Loucy (cell line): ENCODE results near the gene PREPL.

Experiments used
- H2AFZ ChIP-seq: fragments of 200-600 bp; sonication (generic); 2 replicates; pipeline ENCODE4 v1.6.0; 2016; ENCODE audit warnings: antibody characterized with exemption, mild to moderate bottlenecking, low read length, moderate library complexity
- H3F3A ChIP-seq: fragments of 200-600 bp; 2 replicates; pipeline ENCODE4 v1.6.0; 2016; ENCODE audit warnings: antibody characterized with exemption, low read depth, mild to moderate bottlenecking
- H3K27me3 ChIP-seq: fragments of 200-600 bp; sonication (generic); 2 replicates; pipeline ENCODE4 v1.6.1; 2014; ENCODE audit warnings: low read length, mild to moderate bottlenecking; ENCODE audit not compliant: insufficient read depth, poor library complexity, severe bottlenecking
- H3K36me3 ChIP-seq: fragments of 200-600 bp; sonication (generic); 2 replicates; pipeline ENCODE4 v1.6.1; 2016; ENCODE audit warnings: low read length; ENCODE audit not compliant: insufficient read depth
- H3K4me1 ChIP-seq: fragments of 200-600 bp; sonication (generic); 2 replicates; pipeline ENCODE4 v1.5.1; 2014; ENCODE audit warnings: low read length, mild to moderate bottlenecking; ENCODE audit not compliant: insufficient read depth, poor library complexity, severe bottlenecking
- H3K4me2 ChIP-seq: fragments of 200-600 bp; sonication (generic); 2 replicates; pipeline ENCODE4 v1.6.0; 2014; ENCODE audit warnings: antibody characterized with exemption, low read length, low read depth, mild to moderate bottlenecking; ENCODE audit not compliant: poor library complexity, severe bottlenecking
- H3K4me3 ChIP-seq: fragments of 200-600 bp; sonication (generic); 2 replicates; pipeline ENCODE4 v1.5.1; 2014; ENCODE audit warnings: low read length, mild to moderate bottlenecking, mixed read lengths; ENCODE audit not compliant: poor library complexity, severe bottlenecking
- H3K79me2 ChIP-seq: fragments of 200-600 bp; sonication (generic); 2 replicates; pipeline ENCODE4 v1.6.1; 2014; ENCODE audit warnings: low read length; ENCODE audit not compliant: insufficient read depth
- H3K9ac ChIP-seq: fragments of 200-600 bp; sonication (generic); 2 replicates; pipeline ENCODE4 v1.6.0; 2014; ENCODE audit warnings: mild to moderate bottlenecking, low read depth, low read length, moderate library complexity; ENCODE audit not compliant: poor library complexity, severe bottlenecking
- H3K9me2 ChIP-seq: fragments of 200-600 bp; sonication (generic); replicated peaks from 2 replicates; pipeline ENCODE4 v1.6.1; 2016; ENCODE audit warnings: low read depth, low read length, mixed read lengths
- H3K9me3 ChIP-seq: fragments of 200-600 bp; sonication (generic); 2 replicates; pipeline ENCODE4 v1.6.1; 2014; ENCODE audit warnings: mild to moderate bottlenecking, antibody characterized with exemption, low read length, low read depth; ENCODE audit not compliant: insufficient read depth
- H4K20me1 ChIP-seq: fragments of 200-600 bp; sonication (generic); 2 replicates; pipeline ENCODE4 v1.6.0; 2014; ENCODE audit warnings: antibody characterized with exemption, low read length, mild to moderate bottlenecking; ENCODE audit not compliant: insufficient read depth, poor library complexity, severe bottlenecking
- EZH2phosphoT487 ChIP-seq: fragments of 200-600 bp; IDR thresholded peaks from 2 replicates; pipeline ENCODE4 v1.6.1; 2018; ENCODE audit warnings: antibody characterized with exemption, mild to moderate bottlenecking, moderate library complexity, borderline replicate concordance
- TF ChIP-seq, protein P1 (sequence below): fragments of 200-600 bp; sonication (generic); conservative IDR thresholded peaks from 2 replicates; pipeline ENCODE4 v1.5.1; 2014; ENCODE audit warnings: mild to moderate bottlenecking, antibody characterized with exemption, low read length

The PREPL gene

DNA sequence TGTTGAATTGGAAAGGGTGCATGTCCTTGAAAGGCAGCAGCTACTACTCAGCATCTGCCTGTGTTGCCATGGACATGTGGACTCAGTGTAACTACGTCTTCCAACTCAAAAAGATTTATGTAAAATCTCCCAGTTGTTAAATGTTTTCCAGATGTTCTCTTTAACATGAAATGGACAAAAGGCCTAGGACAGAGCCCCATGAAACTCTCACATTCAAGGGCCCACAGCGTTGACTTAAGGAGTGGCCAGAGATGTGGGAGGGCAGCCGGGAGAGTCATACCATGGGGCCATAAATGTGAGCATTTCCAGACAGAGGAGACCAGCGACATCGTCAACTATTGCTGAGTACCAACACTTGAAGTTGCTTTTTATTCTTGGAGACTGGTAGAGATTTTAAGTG lies 76.1 kb downstream of the PREPL start:
- Histone ChIP-seq H4K20me1 (no peaks in the 10 kb centered on the region), H3K4me1 (no peaks in the 10 kb centered on the region), H3K36me3 (no peaks in the 10 kb centered on the region), H3K27me3 (no peaks in the 10 kb centered on the region), H3K9me3 (no peaks in the 10 kb centered on the region), H3K4me2 (no peak overlapping the region), H3K79me2 (no peaks in the 10 kb centered on the region), H3F3A (no peaks in the 10 kb centered on the region), H3K4me3 (no peak overlapping the region), H3K9ac (no peak overlapping the region), H2AFZ (no peak overlapping the region), H3K9me2 (no peaks in the 10 kb centered on the region)
- no peak for TF ChIP-seq EZH2phosphoT487
- TF ChIP-seq, protein P1, sequence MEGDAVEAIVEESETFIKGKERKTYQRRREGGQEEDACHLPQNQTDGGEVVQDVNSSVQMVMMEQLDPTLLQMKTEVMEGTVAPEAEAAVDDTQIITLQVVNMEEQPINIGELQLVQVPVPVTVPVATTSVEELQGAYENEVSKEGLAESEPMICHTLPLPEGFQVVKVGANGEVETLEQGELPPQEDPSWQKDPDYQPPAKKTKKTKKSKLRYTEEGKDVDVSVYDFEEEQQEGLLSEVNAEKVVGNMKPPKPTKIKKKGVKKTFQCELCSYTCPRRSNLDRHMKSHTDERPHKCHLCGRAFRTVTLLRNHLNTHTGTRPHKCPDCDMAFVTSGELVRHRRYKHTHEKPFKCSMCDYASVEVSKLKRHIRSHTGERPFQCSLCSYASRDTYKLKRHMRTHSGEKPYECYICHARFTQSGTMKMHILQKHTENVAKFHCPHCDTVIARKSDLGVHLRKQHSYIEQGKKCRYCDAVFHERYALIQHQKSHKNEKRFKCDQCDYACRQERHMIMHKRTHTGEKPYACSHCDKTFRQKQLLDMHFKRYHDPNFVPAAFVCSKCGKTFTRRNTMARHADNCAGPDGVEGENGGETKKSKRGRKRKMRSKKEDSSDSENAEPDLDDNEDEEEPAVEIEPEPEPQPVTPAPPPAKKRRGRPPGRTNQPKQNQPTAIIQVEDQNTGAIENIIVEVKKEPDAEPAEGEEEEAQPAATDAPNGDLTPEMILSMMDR = no peak

DNA sequence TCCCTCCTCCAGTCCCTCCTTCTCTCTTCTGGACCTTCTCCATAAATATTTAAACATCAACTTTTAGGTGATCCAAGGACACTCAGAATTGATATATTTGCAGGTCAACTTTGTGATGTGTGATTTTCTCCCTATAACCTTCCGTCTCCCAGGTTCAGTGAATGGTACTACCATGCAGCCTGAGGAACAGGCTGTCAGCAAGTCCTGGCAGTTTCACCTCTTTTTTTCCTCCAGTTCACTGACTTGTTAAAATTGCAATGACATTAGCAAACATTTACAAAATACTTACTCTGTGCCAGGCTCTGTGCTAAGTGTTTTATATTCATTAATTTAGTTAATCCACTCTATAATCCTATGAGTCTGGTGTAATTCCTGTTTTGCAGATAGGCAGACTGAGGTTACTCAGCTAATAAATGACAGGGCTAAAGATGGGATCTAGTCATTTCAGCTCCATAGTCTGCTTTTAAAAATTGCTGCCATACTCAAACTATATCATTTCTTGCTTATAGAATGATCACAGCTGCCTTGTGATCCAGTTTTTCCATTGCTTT lies 78.1 kb downstream of the PREPL start:
- H3K4me1 ChIP-seq = no peaks in the 10 kb centered on the region
- H4K20me1 ChIP-seq = no peaks in the 10 kb centered on the region
- H3F3A ChIP-seq = no peaks in the 10 kb centered on the region
- H2AFZ ChIP-seq = no peak overlapping the region
- H3K9me3 ChIP-seq = no peaks in the 10 kb centered on the region
- H3K9me2 ChIP-seq = no peaks in the 10 kb centered on the region
- H3K36me3 ChIP-seq = no peaks in the 10 kb centered on the region
- no peak for TF ChIP-seq EZH2phosphoT487
- TF ChIP-seq, protein P1 = no peak
- H3K4me2 ChIP-seq = no peak overlapping the region
- no peaks in the 10 kb centered on the region for H3K27me3 ChIP-seq
- H3K4me3 ChIP-seq = no peak overlapping the region
- no peaks in the 10 kb centered on the region for H3K79me2 ChIP-seq
- no peak overlapping the region for H3K9ac ChIP-seq

DNA sequence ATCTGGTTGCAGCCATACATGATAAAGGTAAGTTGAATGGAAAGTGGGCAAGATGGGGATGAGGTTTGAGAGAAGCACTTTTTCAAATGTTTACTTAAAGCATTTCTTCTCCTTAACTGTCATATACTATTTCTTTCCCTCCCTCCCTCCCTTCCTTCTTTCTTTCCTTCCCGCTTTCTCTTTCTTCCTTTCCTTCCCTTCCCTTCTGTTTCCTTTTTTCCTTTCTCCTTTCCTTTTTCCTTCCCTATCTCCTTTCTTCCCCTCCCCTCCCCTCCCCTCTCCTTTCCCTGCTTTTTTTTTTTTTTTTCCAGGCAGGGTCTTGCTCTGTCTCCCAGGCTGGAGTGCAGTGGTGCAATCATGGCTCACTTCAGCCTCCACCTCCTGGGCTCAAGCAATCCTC lies 80.4 kb downstream of the PREPL start:
- no peaks in the 10 kb centered on the region for H3K9me2 ChIP-seq
- H3K9me3 ChIP-seq = no peaks in the 10 kb centered on the region
- no peak overlapping the region for H3K4me3 ChIP-seq
- no peak overlapping the region for H3K4me2 ChIP-seq
- no peak overlapping the region for H2AFZ ChIP-seq
- no peak for TF ChIP-seq EZH2phosphoT487
- H3F3A ChIP-seq = no peaks in the 10 kb centered on the region
- no peak overlapping the region for H3K9ac ChIP-seq
- no peaks in the 10 kb centered on the region for H3K36me3 ChIP-seq
- no peaks in the 10 kb centered on the region for H4K20me1 ChIP-seq
- no peaks in the 10 kb centered on the region for H3K4me1 ChIP-seq
- no peaks in the 10 kb centered on the region for H3K79me2 ChIP-seq
- H3K27me3 ChIP-seq = no peaks in the 10 kb centered on the region

DNA sequence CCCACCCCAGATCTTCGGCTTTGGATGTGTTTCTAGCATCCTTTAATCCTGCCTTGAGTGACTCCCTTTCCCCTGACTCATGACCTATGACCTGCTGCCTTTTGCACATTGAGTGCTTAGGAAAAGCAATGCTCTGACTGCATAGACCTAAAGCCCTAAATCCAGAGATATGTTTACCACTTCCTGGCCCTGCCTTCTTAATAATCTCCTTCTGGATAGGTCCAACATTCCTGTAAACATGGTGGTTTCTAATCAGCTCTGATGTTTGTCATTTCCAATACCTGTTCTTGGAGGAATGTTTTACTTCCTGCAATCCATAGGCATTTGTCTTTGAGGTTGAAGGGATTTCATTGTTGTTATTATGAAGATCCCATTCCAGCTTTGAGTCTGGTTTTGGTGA lies 83.8 kb downstream of the PREPL start:
- no peaks in the 10 kb centered on the region for H3K79me2 ChIP-seq
- H3K4me1 ChIP-seq = no peaks in the 10 kb centered on the region
- no peaks in the 10 kb centered on the region for H3F3A ChIP-seq
- H3K9ac ChIP-seq = no peak overlapping the region
- TF ChIP-seq, protein P1 = no peak
- no peak for TF ChIP-seq EZH2phosphoT487
- H3K36me3 ChIP-seq = no peaks in the 10 kb centered on the region
- H3K9me2 ChIP-seq = no peaks in the 10 kb centered on the region
- no peaks in the 10 kb centered on the region for H3K27me3 ChIP-seq
- H3K4me3 ChIP-seq = no peak overlapping the region
- no peak overlapping the region for H3K4me2 ChIP-seq
- no peak overlapping the region for H2AFZ ChIP-seq
- no peaks in the 10 kb centered on the region for H3K9me3 ChIP-seq
- no peaks in the 10 kb centered on the region for H4K20me1 ChIP-seq
